Measurements from ENCODE around the gene EGR2.

EGR2 gene

GRCh38 chr10:62817766-62818425 lies 1.7 kb upstream of the EGR2 start:
- no peak for DNase-seq

- DNase-seq, result no peak
Measured at GRCh38 chr10:62817121-62817765, 1.1 kb upstream of the EGR2 start.

- DNase-seq, result no peak
Measured at GRCh38 chr10:62816076-62816330, 163 bp downstream of the EGR2 start.

DNA sequence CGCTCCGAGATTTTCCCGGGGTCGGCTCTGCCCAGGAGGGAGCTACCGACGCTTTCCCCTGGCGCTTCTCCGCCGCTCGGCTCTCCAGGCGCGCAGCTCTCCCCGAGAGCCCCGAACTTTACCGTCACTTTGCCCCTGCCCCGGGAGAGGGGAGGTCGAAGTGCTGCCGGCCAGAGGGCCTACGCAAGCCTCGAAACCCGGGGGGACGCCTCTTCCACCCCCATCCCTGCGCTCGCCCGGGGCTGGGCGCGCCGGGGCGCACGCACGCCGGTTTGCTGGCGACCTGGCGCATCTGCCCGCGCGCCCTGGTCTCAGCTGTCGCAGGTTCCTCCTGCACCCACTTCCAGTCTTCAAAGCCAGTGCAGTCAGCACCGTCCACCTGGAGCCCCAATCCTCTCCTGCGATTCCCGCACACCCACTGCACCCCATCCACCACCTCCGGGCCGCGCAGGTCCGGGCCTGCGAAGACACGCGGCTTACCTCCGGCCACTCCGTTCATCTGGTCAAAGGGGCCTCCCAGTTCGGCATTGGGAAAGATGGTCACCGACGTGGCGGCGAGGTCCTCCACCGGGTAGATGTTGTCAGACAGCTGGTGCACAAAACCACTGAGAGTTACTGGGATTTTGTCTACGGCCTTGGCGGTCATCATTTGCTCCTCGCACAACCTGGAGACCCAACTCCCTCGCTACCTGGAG lies 638 bp downstream of the EGR2 start:
- no peak for DNase-seq

DNA sequence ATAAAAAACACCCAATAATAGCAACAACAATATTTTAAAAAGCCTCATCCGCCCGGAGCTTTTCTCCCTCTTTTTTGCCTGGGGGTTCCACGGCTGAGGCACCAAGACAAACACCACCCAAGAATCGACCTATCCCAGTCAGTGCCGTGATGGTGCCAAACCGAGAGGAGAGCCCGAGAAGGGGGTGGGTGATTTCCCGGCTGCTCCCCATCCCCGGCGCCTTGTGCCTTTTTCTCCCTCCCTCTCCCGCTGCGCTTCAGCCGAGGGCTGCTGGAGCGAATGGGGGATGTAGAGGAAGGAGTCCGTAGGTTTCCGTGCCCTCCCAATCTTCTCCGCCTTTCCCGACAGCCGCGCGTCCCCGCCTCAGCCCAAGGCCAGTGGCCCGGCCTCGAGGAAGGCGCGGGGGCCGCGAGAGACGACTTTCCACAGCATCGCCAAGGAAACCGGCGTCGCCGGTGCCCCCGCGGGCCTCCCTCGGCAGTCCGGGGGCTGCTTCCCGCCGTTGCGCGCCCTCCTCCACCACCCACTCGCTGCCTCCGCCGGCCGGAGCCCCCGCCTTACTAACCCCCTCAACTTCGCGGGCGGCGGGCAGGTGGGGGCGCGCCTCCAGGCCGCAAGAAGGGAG lies 1.3 kb downstream of the EGR2 start:
- DNase-seq, result no peak

DNA sequence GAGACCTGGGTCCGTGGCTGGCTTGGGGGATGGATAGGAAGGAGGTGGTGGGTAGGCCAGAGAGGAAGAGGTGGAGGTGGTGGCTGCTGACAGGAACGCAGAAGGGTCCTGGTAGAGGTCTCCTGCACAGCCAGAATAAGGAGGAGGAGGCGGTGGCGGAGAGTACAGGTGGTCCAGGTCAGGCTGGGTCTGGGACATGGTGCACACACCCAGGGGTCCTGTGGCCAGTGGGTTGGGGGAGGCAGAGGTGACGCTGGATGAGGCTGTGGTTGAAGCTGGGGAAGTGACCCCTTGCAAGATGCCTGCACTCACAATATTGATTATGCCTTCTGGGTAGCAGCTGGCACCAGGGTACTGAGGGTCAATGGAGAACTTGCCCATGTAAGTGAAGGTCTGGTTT lies 2.2 kb downstream of the EGR2 start:
- DNase-seq, result no peak

DNA sequence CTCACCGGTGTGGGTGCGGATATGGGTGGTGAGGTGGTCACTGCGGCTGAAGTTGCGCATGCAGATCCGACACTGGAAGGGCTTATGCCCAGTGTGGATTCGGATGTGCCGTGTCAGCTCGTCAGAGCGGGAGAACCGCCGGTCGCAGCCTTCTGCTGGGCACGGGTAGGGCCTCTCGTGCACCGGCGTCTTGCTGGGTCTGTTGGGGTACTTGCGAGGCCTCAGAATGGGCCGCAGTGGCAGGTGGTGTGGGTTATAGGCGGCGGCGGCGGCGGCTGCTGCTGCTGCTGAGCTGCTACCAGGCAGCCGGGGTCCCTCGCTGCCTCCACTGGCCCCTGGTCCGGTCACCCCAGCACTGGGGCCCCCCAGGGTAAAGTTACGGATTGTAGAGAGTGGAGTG lies 2.7 kb downstream of the EGR2 start:
- no peak for DNase-seq

DNA sequence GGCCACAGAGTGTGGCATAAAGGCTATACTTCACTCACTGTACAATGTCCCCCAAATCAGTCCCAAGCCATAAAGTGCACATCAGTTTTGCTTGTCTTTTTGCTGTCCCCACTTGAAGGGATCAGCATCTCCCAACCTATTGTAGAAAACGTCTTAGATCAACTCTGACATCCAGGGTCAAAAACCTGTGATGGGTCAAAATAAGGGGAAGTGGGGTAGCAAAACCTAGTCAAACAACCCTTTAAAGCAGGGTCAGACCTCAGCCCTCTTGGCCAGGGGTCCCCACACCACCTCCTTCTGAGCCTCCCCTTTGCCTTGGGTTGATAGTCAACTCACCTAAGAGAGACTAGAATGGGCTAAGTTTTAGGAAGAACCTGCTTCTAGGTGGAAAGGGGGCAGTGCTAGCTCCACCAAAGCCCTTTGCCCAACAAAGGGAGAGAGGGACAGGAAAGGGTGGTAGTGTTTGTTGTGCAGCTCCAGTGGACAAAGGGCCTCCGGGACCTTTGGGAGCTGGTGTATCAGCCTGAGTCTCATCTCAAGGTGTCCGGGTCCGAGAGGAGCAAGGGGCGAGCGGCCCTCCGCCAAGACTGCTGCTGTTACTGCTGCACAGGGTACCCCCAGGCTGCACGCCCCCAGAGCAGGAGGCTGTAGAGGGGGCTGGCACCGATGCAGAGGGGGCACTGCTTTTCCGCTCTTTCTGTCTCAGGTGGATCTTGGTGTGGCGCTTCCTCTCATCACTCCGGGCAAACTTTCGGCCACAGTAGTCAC lies 3.3 kb downstream of the EGR2 start:
- DNase-seq, result no peak

GRCh38 chr10:62811159-62811875 lies 4.8 kb downstream of the EGR2 start:
- DNase-seq, result no peak

DNA sequence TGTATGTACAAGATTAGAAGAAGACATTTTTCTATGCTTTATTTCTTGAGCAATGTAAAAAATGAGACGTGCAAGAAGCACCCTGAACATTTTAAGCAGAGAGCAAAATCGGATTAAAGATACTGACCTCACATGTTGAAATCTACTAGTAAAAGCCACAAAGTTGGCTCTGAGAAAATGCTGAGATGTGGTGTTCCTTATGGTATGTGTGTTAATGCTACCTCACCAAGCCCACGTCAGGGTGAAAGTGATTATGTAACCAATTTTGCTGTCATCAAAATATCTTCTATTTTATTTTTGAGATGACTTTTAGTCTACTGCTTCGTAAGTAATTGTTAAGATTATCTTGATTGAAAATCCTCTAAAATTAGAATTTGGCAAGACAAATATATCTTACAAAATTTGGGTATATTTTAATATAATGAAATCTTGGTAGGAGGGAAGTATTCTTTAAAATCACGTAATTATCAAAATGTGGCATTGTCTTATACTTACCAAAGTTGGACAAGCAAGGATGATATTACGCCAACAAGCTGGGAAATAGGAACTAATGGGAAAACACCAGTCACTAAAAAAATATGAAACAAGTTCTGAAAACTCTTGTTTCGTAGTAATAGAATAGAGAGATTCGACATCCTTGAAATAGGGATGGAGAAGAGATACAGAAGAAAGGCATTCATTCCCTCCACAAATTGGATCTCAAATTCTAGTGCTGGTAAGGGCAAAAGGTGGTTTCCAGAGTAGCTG lies 5.8 kb downstream of the EGR2 start:
- DNase-seq, result no peak

GRCh38 chr10:62806251-62806650 lies 9.9 kb downstream of the EGR2 start:
- DNase-seq, result no peak

DNA sequence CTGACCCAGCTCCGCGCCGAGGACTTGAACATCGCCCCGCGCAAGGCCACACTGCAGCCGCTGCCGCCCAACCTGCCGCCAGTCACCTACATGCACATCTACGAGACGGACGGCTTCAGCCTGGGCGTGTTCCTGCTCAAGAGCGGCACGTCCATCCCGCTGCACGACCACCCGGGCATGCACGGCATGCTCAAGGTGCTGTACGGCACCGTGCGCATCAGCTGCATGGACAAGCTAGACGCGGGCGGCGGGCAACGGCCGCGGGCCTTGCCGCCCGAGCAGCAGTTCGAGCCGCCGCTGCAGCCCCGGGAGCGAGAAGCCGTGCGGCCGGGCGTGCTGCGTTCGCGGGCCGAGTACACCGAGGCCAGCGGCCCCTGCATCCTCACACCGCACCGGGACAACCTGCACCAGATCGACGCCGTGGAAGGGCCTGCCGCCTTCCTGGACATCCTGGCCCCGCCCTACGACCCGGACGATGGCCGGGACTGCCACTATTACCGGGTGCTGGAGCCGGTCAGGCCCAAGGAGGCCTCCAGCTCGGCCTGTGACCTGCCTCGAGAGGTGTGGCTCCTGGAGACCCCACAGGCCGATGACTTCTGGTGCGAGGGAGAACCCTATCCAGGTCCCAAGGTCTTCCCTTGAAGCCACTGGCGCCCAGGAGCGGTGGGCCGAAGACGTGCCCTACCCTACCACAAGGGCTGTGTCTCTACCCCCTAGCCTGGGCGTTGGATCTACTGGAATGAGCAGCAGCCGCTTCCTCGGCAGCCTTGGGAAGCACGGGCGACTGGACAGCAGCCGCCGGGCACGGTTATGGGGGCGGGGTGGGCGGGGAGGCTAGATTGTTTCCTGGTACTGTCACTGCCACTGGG lies 10.7 kb downstream of the EGR2 start:
- no peak for DNase-seq

DNA sequence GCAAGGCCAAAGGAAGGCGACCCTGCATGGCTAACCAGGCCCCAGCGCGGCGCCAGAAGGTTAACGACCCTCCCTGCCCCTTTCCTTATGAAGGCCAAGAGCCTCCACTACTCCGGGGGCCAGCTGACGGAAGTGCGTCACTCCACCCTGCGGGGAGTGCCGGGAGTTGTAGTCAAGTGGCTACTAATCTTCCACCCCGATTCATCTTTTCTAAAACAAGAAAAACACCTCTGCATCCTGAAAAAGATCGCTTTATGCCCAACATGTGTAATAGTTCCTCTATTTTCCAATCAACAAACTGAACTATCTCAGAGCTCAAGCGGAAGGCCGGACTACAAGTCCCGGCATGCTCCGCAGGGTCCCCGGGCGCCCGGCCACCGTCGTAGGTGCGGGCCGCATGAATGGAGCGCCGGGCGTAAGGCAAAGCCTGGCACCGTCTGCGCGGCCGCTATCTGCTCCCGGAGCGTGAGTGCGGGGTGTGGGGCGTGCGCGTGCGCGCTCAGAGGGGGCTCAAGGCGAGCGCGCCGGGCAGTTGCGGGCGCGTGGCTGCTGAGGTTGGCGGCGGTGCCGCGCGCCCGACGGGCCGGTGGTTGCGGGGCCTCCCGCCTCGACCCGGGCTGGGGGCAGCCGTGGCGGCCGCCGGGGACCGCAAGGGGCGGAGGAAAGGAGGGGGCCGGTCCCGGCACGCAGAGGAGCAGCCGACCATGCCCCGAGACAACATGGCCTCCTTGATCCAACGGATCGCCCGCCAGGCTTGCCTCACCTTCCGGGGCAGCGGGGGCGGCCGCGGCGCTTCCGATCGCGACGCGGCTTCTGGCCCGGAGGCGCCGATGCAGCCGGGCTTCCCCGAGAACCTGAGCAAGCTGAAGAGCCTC lies 11.6 kb downstream of the EGR2 start, which contains the start of gene ADO:
TSS of gene ADO (plus strand) at position 365 of the 875 bp plus-strand sequence. CDS start at position 705, 340 bp downstream.
- DNase-seq, result peak; percentile 31 to 51

DNA sequence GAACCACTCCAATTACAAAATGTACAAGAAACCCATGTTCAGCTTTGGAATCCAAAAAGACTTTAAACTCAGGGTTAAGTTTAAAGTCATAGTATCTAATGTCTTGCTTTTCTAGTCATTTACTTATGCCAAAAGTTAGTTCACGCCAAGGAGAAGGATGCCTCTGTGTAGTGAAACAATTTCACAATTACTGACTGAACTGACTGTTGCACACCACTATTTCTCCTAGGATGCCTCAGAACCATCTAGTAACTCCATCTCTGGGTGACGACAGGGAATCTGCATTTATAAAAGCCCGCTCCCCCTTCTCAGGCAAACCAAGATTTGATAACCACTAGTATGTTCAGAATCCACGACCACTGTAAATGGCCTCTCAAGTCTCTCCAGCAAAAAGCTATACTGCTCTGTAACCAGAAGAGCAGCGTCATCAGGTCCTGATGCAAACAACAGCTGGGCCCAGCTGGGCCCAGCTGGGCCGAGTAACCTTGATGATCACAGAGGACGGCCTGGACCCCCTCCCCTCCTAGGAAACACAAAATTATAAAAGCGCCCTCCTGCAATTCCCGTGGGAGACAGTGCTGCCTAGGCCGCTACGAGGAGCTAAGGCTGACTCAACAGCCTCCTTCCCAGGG lies 12.3 kb downstream of the EGR2 start:
- no peak for DNase-seq

- DNase-seq, result no peak
Measured at GRCh38 chr10:62801871-62802270, 14.3 kb downstream of the EGR2 start.

- no peak for DNase-seq
Measured at GRCh38 chr10:62796896-62797295, 19.3 kb downstream of the EGR2 start.

DNA sequence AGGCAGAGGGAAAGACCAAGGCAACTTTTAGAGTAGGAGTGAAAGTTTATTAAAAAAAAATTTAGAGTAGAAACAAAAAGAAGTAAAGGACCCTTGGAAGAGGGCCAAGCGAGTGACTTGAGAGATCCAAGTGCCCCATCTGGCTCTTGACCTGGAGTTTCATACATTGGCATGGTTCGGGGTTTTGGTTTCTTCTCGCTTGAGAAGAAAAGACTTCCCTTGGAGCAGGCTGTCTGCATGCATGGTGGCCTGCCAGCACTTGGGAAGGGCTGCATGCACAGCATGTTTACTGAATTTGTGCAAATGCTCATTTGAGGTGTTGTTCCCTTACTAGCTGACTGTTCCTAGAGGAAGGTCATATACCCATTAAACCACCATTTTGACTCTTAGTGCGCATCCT lies 20.4 kb downstream of the EGR2 start:
- DNase-seq, result no peak

GRCh38 chr10:62795100-62795499 lies 21.1 kb downstream of the EGR2 start:
- no peak for DNase-seq

GRCh38 chr10:62794306-62794705 lies 21.9 kb downstream of the EGR2 start:
- no peak for DNase-seq

Measured in NCI-H187 (cell line).